Ishikawa (cell line): Measurements from ENCODE around the gene TTC8.

Experiments used
- CREB1 ChIP-seq: IDR thresholded peaks from 2 replicates; pipeline ENCODE4 v1.6.1; 2012; ENCODE audit warnings: low read depth
- EGR1 ChIP-seq: IDR thresholded peaks from 2 replicates; pipeline ENCODE4 v1.6.1; 2012
- EP300 ChIP-seq: IDR thresholded peaks from 2 replicates; pipeline ENCODE4 v1.6.1; 2012; ENCODE audit warnings: borderline replicate concordance
- FOXM1 ChIP-seq: IDR thresholded peaks from 2 replicates; pipeline ENCODE4 v1.6.1; 2012; ENCODE audit warnings: low read depth, borderline replicate concordance
- MAX ChIP-seq: IDR thresholded peaks from 2 replicates; pipeline ENCODE4 v1.6.1; 2012
- NFIC ChIP-seq: IDR thresholded peaks from 2 replicates; pipeline ENCODE4 v1.6.1; 2012
- RAD21 ChIP-seq: IDR thresholded peaks from 2 replicates; pipeline ENCODE4 v1.6.1; 2012; ENCODE audit warnings: low read depth
- REST ChIP-seq: IDR thresholded peaks from 2 replicates; pipeline ENCODE4 v1.6.1; 2012; ENCODE audit warnings: low read depth, mild to moderate bottlenecking
- TAF1 ChIP-seq: IDR thresholded peaks from 2 replicates; pipeline ENCODE4 v1.6.1; 2012; ENCODE audit warnings: low read depth, mild to moderate bottlenecking
- TEAD4 ChIP-seq: IDR thresholded peaks from 2 replicates; pipeline ENCODE4 v1.6.1; 2012
- USF1 ChIP-seq: IDR thresholded peaks from 2 replicates; pipeline ENCODE4 v1.6.1; 2012

- TF ChIP-seq TAF1 (no peak), REST (no peak), RAD21 (no peak), FOXM1 (no peak), MAX (no peak), EP300 (no peak), EGR1 (no peak), TEAD4 (no peak), USF1 (no peak), CREB1 (no peak), NFIC (no peak)
Measured at GRCh38 chr14:88841741-88842140, 17.3 kb downstream of the TTC8 start.
